LNCaP clone FGC (cell line): Measurements from ENCODE around the gene MAN2B2.
A peak's percentile ranks its signal among the peaks of the same experiment; 100 is the strongest.

ENCODE experiments used
- DNase-seq: peaks from one replicate; pipeline ENCODE4 v3.0.0-alpha.2; 2011; ENCODE audit warnings: low read depth
- H3K4me3 ChIP-seq: 2 replicates; pipeline ENCODE4 v1.5.1; 2011; ENCODE audit warnings: mild to moderate bottlenecking, low read depth, low read length, control low read depth
- TF ChIP-seq, protein P1 (sequence below): IDR thresholded peaks from 2 replicates; pipeline ENCODE4 v1.5.1; 2012; ENCODE audit warnings: mild to moderate bottlenecking; ENCODE audit not compliant: control insufficient read depth, insufficient read depth; ENCODE audit errors: extremely low read depth

Gene MAN2B2

DNA sequence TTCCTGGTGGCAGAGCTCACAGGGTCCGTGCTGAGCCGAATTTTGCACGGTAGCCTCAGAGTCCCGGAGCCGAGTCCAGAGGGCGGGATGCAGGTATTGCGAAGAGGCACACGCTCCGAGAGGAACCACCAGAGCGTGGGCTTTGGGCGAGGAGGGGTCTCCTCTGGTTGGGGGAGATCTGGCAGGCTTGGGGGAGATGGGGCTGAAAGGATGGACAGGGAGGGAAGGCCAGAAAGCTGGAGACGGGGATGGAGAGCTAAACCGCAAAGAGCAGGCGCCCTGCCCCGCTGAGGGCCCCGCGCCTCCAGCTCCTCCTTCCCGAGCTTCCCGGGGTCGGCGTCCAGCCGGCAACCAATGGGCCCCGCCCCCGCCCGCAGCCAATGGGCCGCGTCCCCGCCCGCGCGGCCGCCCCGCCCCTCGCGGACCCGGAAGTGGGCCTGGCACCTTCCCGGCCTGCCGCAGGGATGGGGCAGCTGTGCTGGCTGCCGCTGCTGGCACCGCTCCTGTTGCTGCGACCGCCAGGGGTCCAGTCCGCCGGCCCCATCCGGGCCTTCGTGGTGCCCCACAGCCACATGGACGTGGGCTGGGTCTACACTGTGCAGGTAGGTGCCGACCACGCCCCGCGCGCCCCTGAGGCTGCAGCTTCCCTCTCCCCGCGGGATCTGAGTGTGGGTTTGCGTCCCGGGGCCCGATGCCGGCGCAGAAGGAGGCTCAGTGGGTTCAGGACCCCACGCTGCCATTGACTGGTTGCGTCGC is at the start of gene MAN2B2:
Gene MAN2B2, plus strand, starts transcription at position 443 of the 756 bp plus-strand sequence. Its CDS starts 22 bp downstream, at position 465.
- H3K4me3 ChIP-seq, result peak within 1 kb of the TSS; percentile 93
- peak; percentile 27 for DNase-seq
- TF ChIP-seq, protein P1, sequence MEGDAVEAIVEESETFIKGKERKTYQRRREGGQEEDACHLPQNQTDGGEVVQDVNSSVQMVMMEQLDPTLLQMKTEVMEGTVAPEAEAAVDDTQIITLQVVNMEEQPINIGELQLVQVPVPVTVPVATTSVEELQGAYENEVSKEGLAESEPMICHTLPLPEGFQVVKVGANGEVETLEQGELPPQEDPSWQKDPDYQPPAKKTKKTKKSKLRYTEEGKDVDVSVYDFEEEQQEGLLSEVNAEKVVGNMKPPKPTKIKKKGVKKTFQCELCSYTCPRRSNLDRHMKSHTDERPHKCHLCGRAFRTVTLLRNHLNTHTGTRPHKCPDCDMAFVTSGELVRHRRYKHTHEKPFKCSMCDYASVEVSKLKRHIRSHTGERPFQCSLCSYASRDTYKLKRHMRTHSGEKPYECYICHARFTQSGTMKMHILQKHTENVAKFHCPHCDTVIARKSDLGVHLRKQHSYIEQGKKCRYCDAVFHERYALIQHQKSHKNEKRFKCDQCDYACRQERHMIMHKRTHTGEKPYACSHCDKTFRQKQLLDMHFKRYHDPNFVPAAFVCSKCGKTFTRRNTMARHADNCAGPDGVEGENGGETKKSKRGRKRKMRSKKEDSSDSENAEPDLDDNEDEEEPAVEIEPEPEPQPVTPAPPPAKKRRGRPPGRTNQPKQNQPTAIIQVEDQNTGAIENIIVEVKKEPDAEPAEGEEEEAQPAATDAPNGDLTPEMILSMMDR, result no peak

- TF ChIP-seq, protein P1, result no peak
- H3K4me3 ChIP-seq, result no peak overlapping the region
- no peak for DNase-seq
Measured at GRCh38 chr4:6525474-6525873, 49.5 kb upstream of the MAN2B2 start.

- no peak overlapping the region for H3K4me3 ChIP-seq
- no peak for DNase-seq
- TF ChIP-seq, protein P1, result no peak
Measured at GRCh38 chr4:6526156-6526555, 48.8 kb upstream of the MAN2B2 start.

- TF ChIP-seq, protein P1, result no peak
- DNase-seq, result no peak
- H3K4me3 ChIP-seq, result no peak overlapping the region
Measured at GRCh38 chr4:6526671-6527091, 48.3 kb upstream of the MAN2B2 start.

- H3K4me3 ChIP-seq, result no peak overlapping the region
- DNase-seq, result no peak
- TF ChIP-seq, protein P1, result no peak
Measured at GRCh38 chr4:6527259-6527658, 47.7 kb upstream of the MAN2B2 start.

GRCh38 chr4:6527683-6528595 is 47.0 kb upstream of the MAN2B2 start:
- no peak overlapping the region for H3K4me3 ChIP-seq
- DNase-seq, result no peak
- TF ChIP-seq, protein P1, result no peak
